ENCODE measurements around the gene EPHB1.

The EPHB1 gene

GRCh38 chr3:134799393-134799792 is 4.3 kb downstream of the EPHB1 start:
- H3K4me3 ChIP-seq (ENCODE audit: low read depth, low read length) = no peak overlapping the region

GRCh38 chr3:134801204-134801958 is 6.3 kb downstream of the EPHB1 start:
- TF ChIP-seq CTCF (IDR thresholded peaks at IDR 0.05; ENCODE audit: borderline replicate concordance, insufficient read depth, low read depth, low read length) = no peak
- H3K4me3 ChIP-seq (ENCODE audit: low read depth, low read length) = no peak overlapping the region

More at GRCh38 chr3:134799393-134799792, 4.3 kb downstream of the EPHB1 start:
- no peak for TF ChIP-seq CTCF (IDR thresholded peaks at IDR 0.05; ENCODE audit: borderline replicate concordance, insufficient read depth, low read depth, low read length)

GRCh38 chr3:134802428-134803050 is 7.5 kb downstream of the EPHB1 start:
- no peak overlapping the region for H3K4me3 ChIP-seq (ENCODE audit: low read depth, low read length)
- no peak for TF ChIP-seq CTCF (IDR thresholded peaks at IDR 0.05; ENCODE audit: borderline replicate concordance, insufficient read depth, low read depth, low read length)

GRCh38 chr3:134803051-134803505 is 8.0 kb downstream of the EPHB1 start:
- no peak overlapping the region for H3K4me3 ChIP-seq (ENCODE audit: low read depth, low read length)
- no peak for TF ChIP-seq CTCF (IDR thresholded peaks at IDR 0.05; ENCODE audit: borderline replicate concordance, insufficient read depth, low read depth, low read length)

- TF ChIP-seq CTCF (IDR thresholded peaks at IDR 0.05; ENCODE audit: borderline replicate concordance, insufficient read depth, low read depth, low read length) = no peak
Measured at GRCh38 chr3:134803652-134804051, 8.6 kb downstream of the EPHB1 start.

GRCh38 chr3:134804508-134805480 is 9.7 kb downstream of the EPHB1 start:
- TF ChIP-seq CTCF (IDR thresholded peaks at IDR 0.05; ENCODE audit: borderline replicate concordance, insufficient read depth, low read depth, low read length) = no peak
- H3K4me3 ChIP-seq (ENCODE audit: low read depth, low read length) = no peak overlapping the region

More at GRCh38 chr3:134803652-134804051, 8.6 kb downstream of the EPHB1 start:
- H3K4me3 ChIP-seq (ENCODE audit: low read depth, low read length) = no peak overlapping the region
